Thoracic aorta (tissue), 2 donors: ENCODE measurements around the gene ABLIM3. TPM values are rescaled to one million over a fixed set of nuclear protein-coding genes. Genes with fewer than 3 reads are reported as not detected.

Source experiments
- ATAC-seq: fragments of 150-250 bp; one replicate; pipeline ENCODE4 v1.8.0; 2017; ENCODE audit warnings: low read depth; ENCODE audit not compliant: insufficient number of reproducible peaks, low FRiP score
- DNase-seq: peaks from one replicate; pipeline ENCODE4 v3.0.0-alpha.2; 2020; ENCODE audit warnings: low spot score
- H3K27ac ChIP-seq, 2 donors: fragments of 200-600 bp; sonication (generic); 1 replicate in 1 of 2; 2 replicates in 1 of 2; pipeline ENCODE4 v1.5.1; 2016; ENCODE audit warnings: mild to moderate bottlenecking in 2 of 2, moderate library complexity in 2 of 2
- H3K27me3 ChIP-seq: fragments of 200-600 bp; sonication (generic); replicated peaks from 2 replicates; pipeline ENCODE4 v1.6.0; 2016; ENCODE audit warnings: mild to moderate bottlenecking; ENCODE audit not compliant: insufficient read depth
- H3K36me3 ChIP-seq: fragments of 200-600 bp; sonication (generic); one replicate; pipeline ENCODE4 v1.5.1; 2016
- H3K4me1 ChIP-seq, 2 donors: fragments of 200-600 bp; sonication (generic); 1 replicate in 1 of 2; 2 replicates in 1 of 2; pipeline versions ENCODE4 v1.5.1 to v1.6.0; 2016; ENCODE audit warnings: low read depth in 2 of 2, mild to moderate bottlenecking in 1 of 2; ENCODE audit not compliant: control insufficient read depth in 1 of 2
- H3K4me3 ChIP-seq: fragments of 200-600 bp; sonication (generic); 2 replicates; pipeline ENCODE4 v1.5.1; 2016; ENCODE audit warnings: mild to moderate bottlenecking
- H3K9me3 ChIP-seq: fragments of 200-600 bp; sonication (generic); 2 replicates; pipeline ENCODE4 v1.5.1; 2016
- CTCF ChIP-seq: fragments of 200-600 bp; sonication (generic); IDR thresholded peaks from one replicate; pipeline ENCODE4 v1.5.1; 2019; ENCODE audit warnings: antibody characterized with exemption
- total RNA-seq, 2 donors: library from RNA; depleted of rRNA; stranded (reverse); fragments of >200 nt; gene quantifications; one replicate each; pipeline versions ENCODE4 v1.1.0 to v1.2.3, GENCODE V29; 2016

The ABLIM3 gene
- total RNA-seq, 2 donors from 2014 or later: 23.0 to 41.2 TPM

DNA sequence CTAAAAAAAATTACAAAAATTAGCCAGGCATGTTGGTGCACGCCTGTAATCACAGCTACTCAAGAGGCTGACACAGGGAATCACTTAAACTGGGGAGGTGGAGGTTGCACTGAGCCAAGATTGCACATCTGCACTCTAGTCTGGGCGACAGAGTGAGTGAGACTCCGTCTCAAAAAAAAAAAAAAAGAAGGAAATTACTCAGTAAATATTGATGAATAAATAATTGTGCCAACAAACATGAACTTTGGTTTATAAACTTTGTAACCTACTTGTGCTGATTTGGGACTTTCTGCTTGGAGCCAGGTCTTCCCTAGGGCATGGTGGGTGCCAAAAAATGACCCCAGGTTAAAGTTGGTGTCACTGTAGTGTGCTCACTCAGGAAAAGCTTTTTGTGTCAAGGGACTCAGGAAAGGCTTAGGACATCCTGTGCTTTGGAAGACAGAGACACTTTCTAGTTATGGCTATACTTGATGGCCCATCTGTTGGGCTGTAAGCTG, 19.0 kb downstream of the ABLIM3 start:
- Histone ChIP-seq H3K4me3 (no peak overlapping the region), H3K27ac (no peak overlapping the region), H3K27me3 (no peaks in the 10 kb centered on the region), H3K9me3 (no peaks in the 10 kb centered on the region), H3K36me3 (no peaks in the 10 kb centered on the region), H3K4me1 (peaks cover 0 to 29% of the 10 kb centered on the region in 2 donors)
- no peak for TF ChIP-seq CTCF
- ATAC-seq (no peak), DNase-seq (no peak)

- TF ChIP-seq CTCF: no peak
- H3K27me3 ChIP-seq: no peaks in the 10 kb centered on the region
- H3K9me3 ChIP-seq: no peaks in the 10 kb centered on the region
- H3K4me1 ChIP-seq: peaks cover 3 to 37% of the 10 kb centered on the region in 2 donors
- ATAC-seq: no peak
- no peak overlapping the region for H3K27ac ChIP-seq
- H3K4me3 ChIP-seq: no peak overlapping the region
- no peak for DNase-seq
- H3K36me3 ChIP-seq: no peaks in the 10 kb centered on the region
Observed at GRCh38 chr5:149161026-149161687, 19.9 kb downstream of the ABLIM3 start.

DNA sequence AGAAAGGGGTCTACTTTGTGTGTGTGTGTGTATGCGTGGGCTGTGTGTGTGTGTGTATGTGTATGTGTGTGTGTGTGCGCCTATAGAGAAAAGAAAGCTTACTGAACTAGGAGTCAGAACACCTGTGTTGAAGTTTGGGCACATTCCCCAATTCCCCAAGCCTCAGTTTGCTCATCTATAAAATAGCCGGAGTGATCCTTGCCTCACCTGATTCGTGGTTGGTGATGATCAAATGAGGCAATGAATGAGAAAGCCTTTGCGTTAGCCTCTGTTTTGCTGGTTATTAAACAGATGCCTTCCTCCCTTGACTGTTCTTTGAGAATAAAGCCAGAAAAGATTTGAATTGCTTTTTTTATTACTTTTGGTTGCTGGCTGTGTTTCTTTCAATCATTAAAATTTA, 20.6 kb downstream of the ABLIM3 start:
- H3K27ac ChIP-seq: no peak overlapping the region
- H3K4me3 ChIP-seq: no peak overlapping the region
- peaks cover 5 to 37% of the 10 kb centered on the region in 2 donors for H3K4me1 ChIP-seq
- no peak for TF ChIP-seq CTCF
- H3K27me3 ChIP-seq: no peaks in the 10 kb centered on the region
- ATAC-seq: no peak
- DNase-seq: no peak
- no peaks in the 10 kb centered on the region for H3K36me3 ChIP-seq
- H3K9me3 ChIP-seq: no peaks in the 10 kb centered on the region

DNA sequence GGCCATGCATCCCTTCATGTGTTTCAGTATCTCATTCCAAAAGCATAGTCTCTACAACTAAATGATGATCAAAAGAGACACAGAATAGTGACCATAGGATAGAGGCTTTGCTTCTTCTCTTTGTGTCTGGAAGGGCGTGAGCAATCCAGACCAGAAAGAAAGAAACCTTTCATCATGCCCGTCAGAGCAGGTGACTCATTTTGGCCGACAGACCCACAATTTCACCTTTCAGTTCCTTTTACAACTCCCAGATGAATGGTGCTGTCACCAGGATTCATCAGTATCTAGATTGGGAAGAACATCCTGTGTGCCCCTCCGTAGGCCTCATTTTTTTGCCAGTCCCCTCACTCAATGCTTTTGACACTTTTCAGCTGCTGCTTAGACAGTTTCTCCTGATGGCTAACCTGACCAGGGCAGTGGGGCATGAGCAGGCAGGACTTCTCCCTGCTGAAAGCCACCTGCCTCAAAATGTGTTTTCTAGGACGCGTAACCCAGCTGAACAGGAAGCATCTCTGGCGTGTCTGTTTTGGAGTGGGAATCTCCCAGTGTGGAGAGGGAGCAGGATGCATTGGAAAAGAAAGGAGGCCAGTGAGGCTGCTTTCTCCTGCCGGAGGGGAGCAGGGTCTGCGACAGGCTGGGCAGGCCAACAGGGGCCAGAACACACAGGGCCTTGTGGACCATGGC, 21.2 kb downstream of the ABLIM3 start:
- Histone ChIP-seq H3K4me1 (peaks cover 5 to 35% of the 10 kb centered on the region in 2 donors), H3K27me3 (no peaks in the 10 kb centered on the region), H3K9me3 (no peaks in the 10 kb centered on the region), H3K4me3 (no peak overlapping the region), H3K36me3 (no peaks in the 10 kb centered on the region), H3K27ac (no peak overlapping the region)
- no peak for ATAC-seq
- TF ChIP-seq CTCF: no peak
- DNase-seq: no peak

- H3K4me1 ChIP-seq: peaks cover 5 to 35% of the 10 kb centered on the region in 2 donors
- DNase-seq: no peak
- H3K9me3 ChIP-seq: no peaks in the 10 kb centered on the region
- TF ChIP-seq CTCF: no peak
- no peak overlapping the region for H3K27ac ChIP-seq
- H3K27me3 ChIP-seq: no peaks in the 10 kb centered on the region
- no peaks in the 10 kb centered on the region for H3K36me3 ChIP-seq
- H3K4me3 ChIP-seq: no peak overlapping the region
- no peak for ATAC-seq
Observed at GRCh38 chr5:149164731-149165130, 23.4 kb downstream of the ABLIM3 start.
